ENCODE results near the gene PIK3R1.
A peak's percentile ranks its signal among the peaks of the same experiment; 100 is the strongest.

PIK3R1 gene

DNA sequence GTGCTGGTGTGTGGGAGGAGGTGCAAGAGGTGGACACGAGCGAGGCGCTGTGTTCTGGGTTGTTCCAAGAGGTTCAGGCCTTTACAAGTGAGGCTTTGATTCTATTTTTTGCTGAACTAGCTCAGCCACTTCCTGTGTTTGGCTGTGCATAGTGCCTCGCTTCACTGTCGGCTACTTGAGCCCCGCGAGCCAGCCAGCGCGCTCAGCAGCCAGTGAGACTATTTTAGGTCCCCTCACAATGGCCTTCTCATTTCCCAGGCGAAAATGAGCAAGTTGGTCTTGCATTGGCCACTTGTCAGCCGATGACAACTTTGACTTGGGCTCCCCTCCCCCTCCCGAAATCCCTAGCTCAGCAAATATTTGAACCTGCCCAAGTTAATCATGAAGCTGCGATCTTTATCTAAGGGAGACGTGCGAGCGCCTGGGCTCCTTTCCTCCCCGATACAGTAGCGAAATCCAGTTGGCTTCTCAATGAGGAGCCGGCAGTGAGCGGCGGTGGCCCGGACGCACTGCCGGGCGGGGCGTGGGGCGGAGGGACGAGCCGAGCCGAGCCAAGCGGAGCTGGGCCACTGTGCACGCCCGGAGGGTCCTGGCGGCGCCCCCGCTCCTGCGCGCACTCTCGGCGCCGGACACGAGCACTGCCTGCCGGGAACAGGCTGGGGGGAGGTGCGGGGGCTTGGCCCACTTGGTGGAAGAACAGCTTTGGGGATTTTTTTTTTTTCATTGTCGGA, 72.6 kb downstream of the PIK3R1 start:
- TF ChIP-seq, protein P1, sequence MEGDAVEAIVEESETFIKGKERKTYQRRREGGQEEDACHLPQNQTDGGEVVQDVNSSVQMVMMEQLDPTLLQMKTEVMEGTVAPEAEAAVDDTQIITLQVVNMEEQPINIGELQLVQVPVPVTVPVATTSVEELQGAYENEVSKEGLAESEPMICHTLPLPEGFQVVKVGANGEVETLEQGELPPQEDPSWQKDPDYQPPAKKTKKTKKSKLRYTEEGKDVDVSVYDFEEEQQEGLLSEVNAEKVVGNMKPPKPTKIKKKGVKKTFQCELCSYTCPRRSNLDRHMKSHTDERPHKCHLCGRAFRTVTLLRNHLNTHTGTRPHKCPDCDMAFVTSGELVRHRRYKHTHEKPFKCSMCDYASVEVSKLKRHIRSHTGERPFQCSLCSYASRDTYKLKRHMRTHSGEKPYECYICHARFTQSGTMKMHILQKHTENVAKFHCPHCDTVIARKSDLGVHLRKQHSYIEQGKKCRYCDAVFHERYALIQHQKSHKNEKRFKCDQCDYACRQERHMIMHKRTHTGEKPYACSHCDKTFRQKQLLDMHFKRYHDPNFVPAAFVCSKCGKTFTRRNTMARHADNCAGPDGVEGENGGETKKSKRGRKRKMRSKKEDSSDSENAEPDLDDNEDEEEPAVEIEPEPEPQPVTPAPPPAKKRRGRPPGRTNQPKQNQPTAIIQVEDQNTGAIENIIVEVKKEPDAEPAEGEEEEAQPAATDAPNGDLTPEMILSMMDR (IDR thresholded peaks at IDR 0.05; ENCODE audit: low read depth, low read length, missing control alignments), result no peak
- H3K4me3 ChIP-seq (ENCODE audit: low read depth, low read length), result peak overlapping the region; percentile 66
- DNase-seq (ENCODE audit: low read depth), result peak; percentile 79

- TF ChIP-seq, protein P1 (IDR thresholded peaks at IDR 0.05; ENCODE audit: low read depth, low read length, missing control alignments), result no peak
- peak overlapping the region; percentile 66 for H3K4me3 ChIP-seq (ENCODE audit: low read depth, low read length)
- no peak for DNase-seq (ENCODE audit: low read depth)
Measured at GRCh38 chr5:68288707-68289134, 73.2 kb downstream of the PIK3R1 start.

- DNase-seq (ENCODE audit: low read depth), result no peak
- TF ChIP-seq, protein P1 (IDR thresholded peaks at IDR 0.05; ENCODE audit: low read depth, low read length, missing control alignments), result no peak
- peak overlapping the region; percentile 66; the same call in 1 of the 2 replicates for H3K4me3 ChIP-seq (ENCODE audit: low read depth, low read length)
Measured at GRCh38 chr5:68289498-68289897, 73.9 kb downstream of the PIK3R1 start.

DNA sequence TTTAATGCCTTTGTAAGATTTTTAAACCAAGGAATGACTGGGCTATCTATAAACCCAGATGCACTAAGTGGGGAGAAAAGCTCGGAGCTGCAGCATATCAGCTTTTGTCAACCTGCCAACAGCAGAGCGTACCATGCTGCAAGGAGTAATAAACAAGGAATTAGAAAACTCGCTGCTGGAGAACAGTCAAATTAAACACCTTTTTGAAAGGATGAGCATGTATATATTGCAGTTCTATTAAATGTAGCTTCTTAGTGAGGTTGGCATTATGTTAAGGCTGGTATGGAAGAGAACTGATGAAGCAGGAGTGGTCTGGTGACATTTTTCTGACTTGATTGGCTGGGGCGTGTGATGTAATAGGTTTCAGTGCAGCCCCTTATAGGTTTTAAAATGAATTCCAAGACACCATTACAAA, 74.7 kb downstream of the PIK3R1 start:
- DNase-seq (ENCODE audit: low read depth), result no peak
- TF ChIP-seq, protein P1 (IDR thresholded peaks at IDR 0.05; ENCODE audit: low read depth, low read length, missing control alignments), result no peak
- H3K4me3 ChIP-seq (ENCODE audit: low read depth, low read length), result no peak overlapping the region

DNA sequence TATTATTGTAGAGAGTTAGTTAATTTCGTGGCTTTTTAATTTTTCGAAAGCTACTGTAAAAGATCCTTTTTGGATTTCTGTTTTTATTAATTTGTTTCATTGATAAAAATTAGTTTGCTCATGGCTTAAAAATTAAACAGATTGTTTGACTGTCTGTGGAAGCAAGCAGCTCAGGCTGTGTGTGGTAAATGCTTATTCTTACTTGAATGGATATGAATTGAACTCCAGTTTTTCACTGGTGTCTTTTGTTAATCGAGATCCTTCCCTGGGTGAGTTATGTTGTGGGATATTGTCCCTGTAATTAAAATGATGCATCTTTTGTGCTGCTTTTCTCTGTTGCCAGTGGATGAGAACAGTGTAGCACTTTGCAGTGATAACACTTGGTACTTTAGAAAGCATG, 75.3 kb downstream of the PIK3R1 start:
- TF ChIP-seq, protein P1 (IDR thresholded peaks at IDR 0.05; ENCODE audit: low read depth, low read length, missing control alignments), result no peak
- no peak overlapping the region for H3K4me3 ChIP-seq (ENCODE audit: low read depth, low read length)
- no peak for DNase-seq (ENCODE audit: low read depth)

- no peak for DNase-seq (ENCODE audit: low read depth)
- H3K4me3 ChIP-seq (ENCODE audit: low read depth, low read length), result no peak overlapping the region
- TF ChIP-seq, protein P1 (IDR thresholded peaks at IDR 0.05; ENCODE audit: low read depth, low read length, missing control alignments), result no peak
Measured at GRCh38 chr5:68292316-68292715, 76.8 kb downstream of the PIK3R1 start.

DNA sequence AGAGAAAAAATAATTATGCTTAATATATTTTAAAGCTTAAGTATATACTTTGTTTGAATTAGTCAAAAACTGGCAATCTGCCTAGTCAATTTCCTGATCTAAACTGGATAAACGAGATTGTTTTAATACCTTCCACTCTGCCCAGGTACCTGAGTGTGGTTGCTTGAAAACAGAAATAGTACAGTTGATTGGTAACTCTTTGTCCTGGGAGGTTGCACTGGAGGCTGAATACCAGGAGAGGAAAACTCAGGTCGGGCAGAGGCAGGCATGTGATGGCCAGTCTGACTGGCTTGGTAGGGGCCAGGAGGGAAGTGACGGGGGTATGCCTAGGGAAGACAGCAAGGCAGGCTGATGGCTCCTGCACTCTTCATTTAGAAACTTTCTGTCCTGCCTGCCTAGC, 80.2 kb downstream of the PIK3R1 start:
- DNase-seq (ENCODE audit: low read depth), result no peak
- TF ChIP-seq, protein P1 (IDR thresholded peaks at IDR 0.05; ENCODE audit: low read depth, low read length, missing control alignments), result no peak
- H3K4me3 ChIP-seq (ENCODE audit: low read depth, low read length), result no peak overlapping the region

All from GM12864 (cell line).